K562 (cell line): Measurements from ENCODE around the gene KLK1. TPM values are rescaled to one million over a fixed set of nuclear protein-coding genes. Genes with fewer than 3 reads are reported as not detected.

Experiments used
- BACH1 ChIP-seq: fragments of 200-800 bp; sonication (Bioruptor generic); IDR thresholded peaks from 2 replicates; pipeline ENCODE4 v1.6.1; 2016; ENCODE audit warnings: missing genetic modification characterization, missing compliant biosample characterization
- EWSR1 ChIP-seq: fragments of 450-650 bp; IDR thresholded peaks from 2 replicates; pipeline ENCODE4 v1.6.1; 2018; ENCODE audit warnings: borderline replicate concordance, mild to moderate bottlenecking, low read depth, moderate library complexity; ENCODE audit not compliant: partially characterized antibody
- HDAC3 ChIP-seq: fragments of 450-650 bp; IDR thresholded peaks from 2 replicates; pipeline ENCODE4 v1.6.1; 2018; ENCODE audit warnings: borderline replicate concordance, mild to moderate bottlenecking, moderate library complexity; ENCODE audit not compliant: partially characterized antibody
- KDM5B ChIP-seq: fragments of 200-600 bp; sonication (generic); IDR thresholded peaks from 2 replicates; pipeline ENCODE4 v1.6.1; 2012; ENCODE audit warnings: low read depth, mild to moderate bottlenecking, moderate library complexity, low read length, control low read depth, inconsistent platforms; ENCODE audit not compliant: insufficient replicate concordance
- MGA ChIP-seq: fragments of 450-650 bp; IDR thresholded peaks from 2 replicates; pipeline ENCODE4 v1.6.1; 2016; ENCODE audit warnings: mild to moderate bottlenecking, moderate library complexity
- MLX ChIP-seq, 2 experiments: fragments of 450-650 bp in 1 of 2; sonication (generic) in 1 of 2; formaldehyde crosslinking; conservative IDR thresholded peaks; 2 replicates each; pipeline versions ENCODE4 v1.4.0 to v1.8.1; 2020 to 2022; ENCODE audit warnings: mild to moderate bottlenecking in 1 of 2, missing genetic modification reagents in 1 of 2
- MTA3 ChIP-seq: fragments of 450-650 bp; formaldehyde crosslinking; IDR thresholded peaks from 2 replicates; pipeline ENCODE4 v1.6.1; 2017; ENCODE audit warnings: mild to moderate bottlenecking, borderline replicate concordance
- POU5F1 ChIP-seq: fragments of 150-350 bp; IDR thresholded peaks from 2 replicates; pipeline ENCODE4 v1.6.1; 2014; ENCODE audit warnings: borderline replicate concordance, low read length, low read depth, mild to moderate bottlenecking; ENCODE audit not compliant: partially characterized antibody
- PPARD ChIP-seq: fragments of 250-450 bp; sonication (Bioruptor Pico); IDR thresholded peaks from 2 replicates; pipeline ENCODE4 v1.8.0; 2022; ENCODE audit warnings: inconsistent platforms, mild to moderate bottlenecking, moderate library complexity
- PTBP1 ChIP-seq: fragments of 200-400 bp; formaldehyde crosslinking; IDR thresholded peaks from 2 replicates; pipeline ENCODE4 v1.6.1; 2017; ENCODE audit warnings: low read depth, low read length
- TARDBP ChIP-seq: fragments of 450-650 bp; IDR thresholded peaks from 2 replicates; pipeline ENCODE4 v1.6.1; 2016
- U2AF2 ChIP-seq: fragments of 200-400 bp; formaldehyde crosslinking; optimal IDR thresholded peaks from 2 replicates; pipeline ENCODE3; 2017; ENCODE audit warnings: low read depth, mild to moderate bottlenecking, low read length
- ZNF512 ChIP-seq: IDR thresholded peaks from 2 replicates; pipeline ENCODE4 v1.6.1; 2016; ENCODE audit warnings: missing genetic modification characterization, missing compliant biosample characterization
- polyA plus RNA-seq, 8 experiments: library from polyadenylated mRNA; depleted of rRNA in 4 of 8; stranded (reverse) in 5 of 8; unstranded in 3 of 8; fragments of >200 nt; fragmentation: Nextera tagmentation in 2 of 8; fragmentation: Illumina TruSeq in 1 of 8; extraction: Ambion mirVana in 2 of 8; extraction: Trizol in 1 of 8; gene quantifications; 2 replicates each; pipeline versions ENCODE4 v1.2.1 to v1.2.3, GENCODE V29; 2011 to 2014; ENCODE audit warnings: inconsistent platforms in 1 of 8, missing spikeins in 1 of 8
- total RNA-seq, 7 experiments: library from RNA; depleted of rRNA in 6 of 7; stranded (reverse); fragments of >200 nt in 6 of 7; fragmentation: Illumina TruSeq in 2 of 7; extraction: Trizol in 2 of 7; gene quantifications; 2 replicates each; pipeline versions ENCODE4 v1.2.1 to v1.2.3, GENCODE V29; 2011 to 2021; ENCODE audit warnings: low replicate concordance in 1 of 7

Gene KLK1
- total and polyA plus RNA-seq, 9 of the 15 experiments (the other 6 are each of a cell fraction or from before 2014, with no cell fraction given): 0.87 to 15.4 (median 9.1) TPM

- peak; percentile 78 for TF ChIP-seq MGA
- TF ChIP-seq KDM5B: peak; percentile 98
- TF ChIP-seq BACH1: no peak
- TF ChIP-seq MLX (CRISPR knock-in tag; conservative IDR thresholded peaks at IDR 0.05): no peak; a peak in 1 of 4 replicates
- TF ChIP-seq MTA3: peak; percentile 99
- TF ChIP-seq PTBP1: no peak; the same call in none of the 2 replicates
- no peak for TF ChIP-seq EWSR1
- no peak for TF ChIP-seq PPARD
- TF ChIP-seq POU5F1: peak; percentile 14
- TF ChIP-seq U2AF2: no peak
- no peak for TF ChIP-seq ZNF512 (tag)
- TF ChIP-seq HDAC3: peak; percentile 65
- TF ChIP-seq TARDBP: no peak
These were observed 18.9 kb downstream of the KLK1 start (continued) for GRCh38 chr19:50804420-50805272.
